Keratinocyte (primary cell): ENCODE results near the gene RERE.

ENCODE experiments used
- CTCF ChIP-seq, 3 experiments: IDR thresholded peaks in 1 of 3; conservative IDR thresholded peaks in 1 of 3; optimal IDR thresholded peaks in 1 of 3; 2 replicates in 2 of 3; 3 replicates in 1 of 3; pipeline versions ENCODE3 to v1.5.1; 2011; ENCODE audit warnings: low read length in 3 of 3, mild to moderate bottlenecking in 3 of 3, moderate library complexity in 2 of 3, control low read depth in 1 of 3, inconsistent platforms in 1 of 3; ENCODE audit not compliant: insufficient read depth in 2 of 3; ENCODE audit errors: extremely low read depth in 1 of 3
- EZH2 ChIP-seq: IDR thresholded peaks from one replicate; pipeline ENCODE4 v1.6.1; 2012; ENCODE audit warnings: inconsistent platforms, mild to moderate bottlenecking, low read length, moderate library complexity

DNA sequence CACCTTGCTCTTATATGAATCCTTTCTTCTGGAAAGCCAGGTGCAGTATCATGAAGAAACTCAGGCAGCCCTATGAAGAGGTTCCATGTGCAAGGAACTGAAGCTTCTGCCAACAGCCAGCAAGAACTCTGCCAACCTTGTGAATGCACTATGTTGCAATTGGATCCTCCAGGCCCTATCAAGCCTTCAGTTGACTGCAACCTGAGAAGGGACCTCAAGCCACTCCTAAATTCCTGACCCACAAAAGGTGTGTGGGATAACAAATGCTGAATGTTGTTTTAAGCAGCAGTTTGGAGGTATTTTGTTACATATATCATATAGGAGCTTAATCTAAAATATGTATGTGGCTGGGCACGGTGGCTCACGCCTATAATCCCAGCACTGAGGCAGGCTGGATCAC, 84.0 kb downstream of the RERE start:
- TF ChIP-seq CTCF (optimal IDR thresholded peaks at IDR 0.05 in 1 of 3, IDR thresholded peaks at IDR 0.05 in 1 of 3, conservative IDR thresholded peaks at IDR 0.05 in 1 of 3; ENCODE audit: extremely low read depth in 1 of 3, insufficient read depth in 2 of 3, low read length in 3 of 3) (no peak), EZH2 (no peak)
